ENCODE measurements around the gene IL4R. TPM values are rescaled to one million over a fixed set of nuclear protein-coding genes. Genes with fewer than 3 reads are reported as not detected.

IL4R gene
- total and polyA plus RNA-seq, 4 donors, result 15.5 to 61.9 (median 29.9) TPM

GRCh38 chr16:27351989-27352388 lies 38.2 kb downstream of the IL4R start:
- H3K27me3 ChIP-seq (ENCODE audit: control insufficient read depth in 4 of 4, insufficient read depth in 4 of 4, low read length in 3 of 4), result no peaks in the 10 kb centered on the region
- 80% methylated on average over 6 of the region's 6 CpGs for WGBS
- TF ChIP-seq ZBTB33 (IDR thresholded peaks at IDR 0.05), result no peak
- TF ChIP-seq GABPA (IDR thresholded peaks at IDR 0.05 in 1 of 2, conservative IDR thresholded peaks at IDR 0.05 in 1 of 2), result no peak
- TF ChIP-seq ATF3 (IDR thresholded peaks at IDR 0.05), result no peak
- DNase-seq (ENCODE audit: low spot score), result no peak
- H3K27ac ChIP-seq (ENCODE audit: low read depth in 1 of 2, low read length in 2 of 2), result no peak overlapping the region
- H3K36me3 ChIP-seq (ENCODE audit: control insufficient read depth in 4 of 4, insufficient read depth in 3 of 4, low read depth in 1 of 4, low read length in 3 of 4), result peaks cover 27 to 93% (median 82%) of the 10 kb centered on the region in 4 donors
- H3K4me3 ChIP-seq (ENCODE audit: low read depth in 1 of 3, low read length in 3 of 3), result no peak overlapping the region
- H3K9ac ChIP-seq (ENCODE audit: low read depth in 1 of 2, low read length in 2 of 2), result no peak overlapping the region
- no peaks in the 10 kb centered on the region for H3K4me1 ChIP-seq (ENCODE audit: control insufficient read depth in 4 of 4, insufficient read depth in 4 of 4, low read length in 3 of 4)
- no peaks in the 10 kb centered on the region for H3K9me3 ChIP-seq (ENCODE audit: control insufficient read depth in 4 of 4, low read length in 3 of 4)

GRCh38 chr16:27353853-27354252 lies 40.1 kb downstream of the IL4R start:
- Histone ChIP-seq H3K4me1 (ENCODE audit: control insufficient read depth in 4 of 4, insufficient read depth in 4 of 4, low read length in 3 of 4) (no peaks in the 10 kb centered on the region), H3K4me3 (ENCODE audit: low read depth in 1 of 3, low read length in 3 of 3) (no peak overlapping the region), H3K36me3 (ENCODE audit: control insufficient read depth in 4 of 4, insufficient read depth in 3 of 4, low read depth in 1 of 4, low read length in 3 of 4) (peaks cover 23 to 87% (median 76%) of the 10 kb centered on the region in 4 donors), H3K9ac (ENCODE audit: low read depth in 1 of 2, low read length in 2 of 2) (no peak overlapping the region), H3K27me3 (ENCODE audit: control insufficient read depth in 4 of 4, insufficient read depth in 4 of 4, low read length in 3 of 4) (no peaks in the 10 kb centered on the region), H3K9me3 (ENCODE audit: control insufficient read depth in 4 of 4, low read length in 3 of 4) (no peaks in the 10 kb centered on the region), H3K27ac (ENCODE audit: low read depth in 1 of 2, low read length in 2 of 2) (no peak overlapping the region)
- 96% methylated on average over 4 of the region's 4 CpGs for WGBS
- TF ChIP-seq NR2F2 (IDR thresholded peaks at IDR 0.05) (no peak), RAD21 (IDR thresholded peaks at IDR 0.05) (no peak), ATF3 (IDR thresholded peaks at IDR 0.05) (no peak), RXRA (IDR thresholded peaks at IDR 0.05) (no peak), HNF4G (IDR thresholded peaks at IDR 0.05) (no peak), CTCF (IDR thresholded peaks at IDR 0.05; ENCODE audit: low read depth, low read length, missing input control) (no peak), HNF4A (conservative IDR thresholded peaks at IDR 0.05) (no peak), REST (IDR thresholded peaks at IDR 0.05) (no peak)
- no peak for DNase-seq (ENCODE audit: low spot score)
